H1 (cell line): Measurements from ENCODE around the gene B3GALT4. TPM values are rescaled to one million over a fixed set of nuclear protein-coding genes. Genes with fewer than 3 reads are reported as not detected.

Experiments used
- POU5F1 ChIP-seq: IDR thresholded peaks from 2 replicates; pipeline ENCODE4 v1.6.1; 2011; ENCODE audit warnings: low read depth, mild to moderate bottlenecking, low read length, moderate library complexity
- TCF12 ChIP-seq: IDR thresholded peaks from 2 replicates; pipeline ENCODE4 v1.6.1; 2011; ENCODE audit warnings: low read depth, mild to moderate bottlenecking, low read length
- polyA plus RNA-seq, 7 experiments: library from polyadenylated mRNA; depleted of rRNA in 3 of 7; stranded (reverse) in 5 of 7; unstranded in 2 of 7; fragments of >200 nt in 5 of 7; fragments of 200-250 nt in 2 of 7; gene quantifications; 1 replicate in 5 of 7; 2 replicates in 1 of 7; 4 replicates in 1 of 7; pipeline versions ENCODE4 v1.2.1 to v1.2.3, GENCODE V29; 2011 to 2013; ENCODE audit warnings: missing spikeins in 2 of 7, mixed read lengths in 2 of 7
- total RNA-seq: library from RNA; stranded (reverse); fragmentation: NEBNext Ultra II Directional; extraction: Animal tissue kit (Norgen Biotek cat#: 25700); gene quantifications from 2 replicates; pipeline ENCODE4 v1.2.1, GENCODE V29; 2021

B3GALT4 gene
- total and polyA plus RNA-seq, 2 of the 8 experiments (the other 6 are each of a cell fraction or from before 2014, with no cell fraction given) = 2.2 to 3.0 TPM

DNA sequence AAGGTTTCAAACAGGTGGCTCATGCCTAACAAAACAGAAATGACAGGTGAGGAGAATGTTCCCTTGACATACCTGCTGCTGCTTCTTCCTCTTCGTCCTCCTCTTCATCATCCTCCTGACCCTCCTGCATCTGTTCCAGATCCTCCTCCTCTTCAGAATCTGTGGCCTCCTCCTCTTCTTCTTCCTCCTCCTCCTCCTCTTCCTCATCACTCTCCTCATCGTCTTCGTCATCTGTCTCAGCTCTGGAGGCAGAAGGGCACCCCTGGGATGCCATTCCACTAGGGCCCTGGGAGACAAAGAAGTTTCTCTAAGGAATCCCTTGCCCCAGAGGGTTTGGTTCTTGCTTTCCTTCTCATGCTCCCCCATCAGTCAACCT, 43.0 kb downstream of the B3GALT4 start (continued):
- TF ChIP-seq TCF12 (no peak), POU5F1 (no peak)
